Measurements from ENCODE around the gene NME3. TPM values are rescaled to one million over a fixed set of nuclear protein-coding genes. Genes with fewer than 3 reads are reported as not detected.

Gene NME3
- total RNA-seq, 1 experiment from 2014 or later = 103 TPM

- peaks cover 39% of the 10 kb centered on the region for H3K79me2 ChIP-seq (ENCODE audit: insufficient read depth, low read length)
- no peak overlapping the region for H3K4me2 ChIP-seq (ENCODE audit: low read length)
- ChIA-PET CTCF (no interaction called here), POLR2A (no interaction called here), RAD21 (ENCODE audit: low non-redundant PET in 1 of 2, low total read pairs in 2 of 2, uncharacterized antibody in 2 of 2, unreplicated experiment in 2 of 2) (no interaction called here)
- no peak overlapping the region for H2AFZ ChIP-seq (ENCODE audit: low read depth, low read length, poor library complexity, severe bottlenecking)
- H3K9me3 ChIP-seq (ENCODE audit: control insufficient read depth in 1 of 2, insufficient read depth in 1 of 2, low read depth in 1 of 2, low read length in 2 of 2) = no peaks in the 10 kb centered on the region
- TF ChIP-seq SRF (IDR thresholded peaks at IDR 0.05; ENCODE audit: low read depth) = no peak
- no peak for TF ChIP-seq RAD21 (IDR thresholded peaks at IDR 0.05; ENCODE audit: low read depth)
- TF ChIP-seq MAX (IDR thresholded peaks at IDR 0.05) = no peak
- no peak for TF ChIP-seq EZH2 (IDR thresholded peaks at IDR 0.05)
- no peak for TF ChIP-seq ZNF274 (IDR thresholded peaks at IDR 0.05; ENCODE audit: low read depth, low read length)
- TF ChIP-seq CBX3 (IDR thresholded peaks at IDR 0.05; ENCODE audit: low read depth) = no peak
- no peak for TF ChIP-seq YY1 (IDR thresholded peaks at IDR 0.05; ENCODE audit: extremely low read depth, insufficient replicate concordance, low read depth, low read length)
- no peak for TF ChIP-seq ELF1 (IDR thresholded peaks at IDR 0.05; ENCODE audit: borderline replicate concordance, low read depth)
- TF ChIP-seq ATF3 (IDR thresholded peaks at IDR 0.05) = no peak
- no peak for TF ChIP-seq SIN3A (IDR thresholded peaks at IDR 0.05; ENCODE audit: low read depth)
- TF ChIP-seq CTCF (IDR thresholded peaks at IDR 0.05 in 2 of 3, conservative IDR thresholded peaks at IDR 0.05 in 1 of 3; ENCODE audit: borderline replicate concordance in 1 of 3, insufficient read depth in 1 of 3, low read depth in 2 of 3, low read length in 2 of 3) = no peak
- no peak overlapping the region for H3K27ac ChIP-seq (ENCODE audit: low read depth, low read length)
- H3K27me3 ChIP-seq (ENCODE audit: insufficient read depth, low read length) = no peaks in the 10 kb centered on the region
- DNase-seq (ENCODE audit: low read depth, low spot score) (no peak), ATAC-seq (no peak)
- H3K4me3 ChIP-seq (replicated peaks in 1 of 2; ENCODE audit: low read depth in 1 of 2, low read length in 2 of 2) = no peak overlapping the region
- H3K9ac ChIP-seq (ENCODE audit: low read length) = no peak overlapping the region
- no peaks in the 10 kb centered on the region for H4K20me1 ChIP-seq (ENCODE audit: insufficient read depth)
- no TSS peak for BruUV-seq (replicated peaks)
- H3K9me2 ChIP-seq (ENCODE audit: insufficient read depth) = no peaks in the 10 kb centered on the region
- intact Hi-C loops (cut with micrococcal nuclease) = no loop called here
- H3K36me3 ChIP-seq (ENCODE audit: control insufficient read depth in 1 of 2, insufficient read depth in 2 of 2, low read length in 2 of 2) = peaks cover 0 to 5% of the 10 kb centered on the region in 2 experiments; a peak in 2 of 4 replicates
- peaks cover 0 to 6% of the 10 kb centered on the region in 2 experiments; a peak in 2 of 4 replicates for H3K4me1 ChIP-seq (ENCODE audit: control insufficient read depth in 1 of 2, insufficient read depth in 2 of 2, low read length in 2 of 2)
Observed at GRCh38 chr16:1788708-1789100, 17.4 kb upstream of the NME3 start.
